GM19193 (cell line): ENCODE results near the gene PRMT7.

ENCODE experiments used
- POLR2A ChIP-seq: IDR thresholded peaks from 4 replicates; pipeline ENCODE4 v1.6.1; 2011; ENCODE audit not compliant: insufficient read depth, insufficient read length; ENCODE audit errors: extremely low read depth

Gene PRMT7

DNA sequence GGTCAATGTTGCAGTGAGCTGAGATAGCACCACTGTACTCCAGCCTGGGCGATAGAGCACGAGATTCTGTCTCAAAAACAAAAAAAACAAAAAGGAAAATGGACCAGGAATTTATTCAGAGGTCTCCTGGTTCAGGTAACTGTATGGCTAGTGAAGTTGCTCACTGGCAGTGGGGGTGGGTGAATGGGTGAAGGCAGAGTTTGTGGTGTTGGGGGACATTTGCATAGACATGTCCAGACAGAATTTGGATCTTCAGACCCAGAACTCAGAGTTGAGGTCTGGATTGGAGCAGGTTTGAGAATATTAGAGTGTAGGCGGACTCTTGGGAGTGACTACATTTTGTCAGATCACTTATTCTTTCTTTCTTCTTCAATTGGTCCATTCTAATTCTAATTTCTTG lies 82.5 kb downstream of the PRMT7 start:
- no peak for TF ChIP-seq POLR2A

DNA sequence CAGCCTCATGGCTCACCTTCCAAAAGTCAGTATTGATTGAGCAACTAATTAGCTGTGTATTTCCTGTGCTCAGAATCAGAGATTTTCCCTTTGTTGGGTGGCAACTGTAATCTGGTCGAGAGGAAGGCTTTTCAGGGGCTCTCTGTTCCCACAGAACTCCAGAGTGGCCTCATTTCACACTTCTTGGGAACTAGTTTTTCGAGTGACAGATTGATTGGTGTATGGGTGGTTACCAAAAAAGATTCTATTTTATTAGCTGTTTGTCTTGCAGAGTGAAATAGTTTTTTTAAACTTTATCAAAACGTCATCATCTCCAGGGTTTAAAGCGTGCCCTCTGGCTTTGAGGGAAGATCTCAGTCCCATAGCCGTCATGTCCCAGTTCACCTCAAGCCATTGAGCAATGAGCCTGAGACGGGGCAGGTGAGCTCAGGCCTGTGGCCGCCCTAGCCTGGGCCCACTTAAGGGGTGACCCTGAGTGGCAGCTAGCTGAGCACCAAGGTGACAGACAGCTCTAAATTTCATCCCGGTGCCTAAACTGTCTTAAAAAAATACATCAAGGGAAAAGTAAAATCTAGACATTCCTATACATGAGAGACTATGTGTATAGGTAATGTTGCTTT lies 84.5 kb downstream of the PRMT7 start:
- TF ChIP-seq POLR2A: no peak

DNA sequence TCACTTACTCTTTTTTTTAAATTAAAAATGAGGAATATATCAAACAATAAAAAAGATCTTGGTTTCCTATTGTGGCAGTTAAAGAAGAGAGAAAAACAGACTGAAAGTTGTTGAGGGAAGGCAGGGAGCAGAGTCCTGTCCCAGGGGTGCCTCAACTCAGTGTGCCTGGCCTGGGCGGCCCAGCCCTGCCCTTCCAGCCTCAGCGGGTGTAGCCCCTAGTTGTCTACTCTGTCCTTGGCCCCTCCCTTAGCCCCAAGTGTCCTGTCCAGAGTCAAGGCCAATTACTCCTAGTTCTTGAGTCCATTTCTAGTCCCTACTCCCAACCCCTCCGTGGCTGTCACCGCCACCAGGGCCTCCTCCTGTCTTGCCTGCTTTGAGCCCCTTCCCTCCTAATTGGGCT lies 85.0 kb downstream of the PRMT7 start:
- TF ChIP-seq POLR2A: no peak

DNA sequence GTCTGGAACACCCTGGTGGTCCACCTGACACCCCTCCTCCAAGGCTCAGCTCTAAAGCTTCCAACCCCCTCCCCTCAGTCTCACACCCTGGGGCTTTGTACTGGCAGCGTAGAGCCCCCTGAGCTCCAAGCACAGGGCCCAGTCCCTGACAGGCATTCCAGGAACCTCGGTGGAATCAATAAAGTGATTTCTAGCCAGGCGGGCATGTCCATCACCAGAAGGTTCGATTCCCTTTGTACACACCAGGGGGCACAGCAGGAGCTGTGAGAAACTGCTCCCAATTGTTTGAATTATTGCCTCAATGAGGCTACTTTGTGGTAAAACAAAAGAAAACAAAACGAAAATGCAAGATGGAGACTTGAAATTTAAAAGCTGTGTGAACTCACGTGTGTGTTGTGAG lies 85.7 kb downstream of the PRMT7 start:
- TF ChIP-seq POLR2A: no peak

DNA sequence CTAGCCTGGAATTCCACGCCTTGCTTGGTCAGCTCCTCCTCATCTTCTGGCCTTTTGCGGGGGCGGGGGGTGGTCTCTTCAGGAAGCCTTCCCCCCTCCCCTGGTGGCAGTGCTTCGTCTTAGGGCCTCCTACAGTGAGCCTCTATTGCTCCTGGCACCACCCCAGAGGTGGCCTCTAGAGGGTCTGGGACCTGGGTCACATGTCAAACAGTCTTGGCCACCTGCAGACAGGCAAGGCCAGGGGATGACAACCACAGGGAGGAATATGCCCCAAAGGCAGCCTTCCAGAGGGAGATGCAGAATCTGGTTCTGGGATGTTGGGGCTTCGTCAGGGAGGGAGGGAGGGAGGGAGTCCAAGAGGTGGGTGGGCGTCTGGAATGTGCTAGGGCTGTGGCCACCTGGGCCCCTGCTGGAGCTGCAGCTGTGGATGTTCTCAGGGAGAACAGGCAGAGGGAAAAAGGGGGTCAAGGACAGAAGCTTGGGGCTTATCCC lies 86.9 kb downstream of the PRMT7 start:
- no peak for TF ChIP-seq POLR2A

DNA sequence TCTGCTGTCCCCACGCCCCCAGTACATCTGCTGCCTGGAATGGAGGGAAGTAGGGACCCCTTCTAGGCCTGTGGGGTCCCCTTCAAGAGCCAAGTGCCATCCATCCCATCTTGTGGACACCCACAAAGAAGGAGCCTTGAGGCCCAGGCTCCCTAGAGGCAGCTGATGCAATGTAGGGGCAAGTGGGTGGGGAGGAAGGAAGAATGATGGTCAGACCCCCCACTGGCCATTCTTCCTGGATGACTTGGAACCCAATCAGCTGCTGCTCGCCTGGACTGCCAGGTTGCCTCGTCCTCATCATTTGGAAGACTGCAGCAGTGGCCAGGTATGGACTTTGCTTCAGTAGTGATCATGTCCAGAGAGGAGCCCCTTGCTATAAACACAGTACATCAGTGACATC lies 88.6 kb downstream of the PRMT7 start:
- no peak for TF ChIP-seq POLR2A

DNA sequence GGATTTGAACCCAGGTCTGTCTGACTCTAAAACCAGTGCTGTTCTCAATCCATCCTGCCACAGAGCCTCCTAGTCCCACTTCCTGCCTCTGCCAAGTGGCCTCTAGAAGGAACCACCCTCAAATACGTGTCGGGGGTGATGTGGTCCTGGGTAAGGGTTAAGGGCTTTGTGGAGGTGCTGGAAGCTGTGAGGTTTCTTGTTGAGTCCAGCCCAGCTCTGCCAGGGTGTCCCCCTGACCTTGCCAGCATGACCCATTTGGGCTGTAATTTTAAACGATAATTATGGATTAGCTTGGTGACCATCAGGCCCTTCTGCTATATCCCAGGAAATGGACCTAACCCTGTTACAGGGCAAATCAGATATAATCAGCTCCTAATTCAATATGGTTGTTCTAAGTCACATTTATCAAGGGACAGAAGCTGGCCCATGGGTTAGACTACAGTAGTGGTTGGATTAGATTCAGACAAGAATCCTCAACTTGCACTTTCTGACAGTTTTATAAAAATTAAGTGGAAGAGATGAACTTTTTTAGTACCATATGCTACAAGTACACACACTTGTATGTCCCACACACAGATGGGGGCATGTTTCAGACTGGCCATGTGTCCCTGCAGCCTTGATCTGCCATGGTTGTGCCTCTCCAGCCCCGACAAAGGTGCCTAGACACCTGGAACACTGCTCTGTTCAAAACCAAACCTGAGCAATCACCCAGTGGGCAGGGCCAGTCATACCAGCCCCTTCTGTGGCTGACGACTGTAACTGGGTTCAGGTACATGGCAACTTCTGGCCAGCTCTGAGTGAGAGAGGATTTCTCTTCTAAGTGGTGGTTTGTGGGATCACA lies 89.5 kb downstream of the PRMT7 start:
- TF ChIP-seq POLR2A: no peak

DNA sequence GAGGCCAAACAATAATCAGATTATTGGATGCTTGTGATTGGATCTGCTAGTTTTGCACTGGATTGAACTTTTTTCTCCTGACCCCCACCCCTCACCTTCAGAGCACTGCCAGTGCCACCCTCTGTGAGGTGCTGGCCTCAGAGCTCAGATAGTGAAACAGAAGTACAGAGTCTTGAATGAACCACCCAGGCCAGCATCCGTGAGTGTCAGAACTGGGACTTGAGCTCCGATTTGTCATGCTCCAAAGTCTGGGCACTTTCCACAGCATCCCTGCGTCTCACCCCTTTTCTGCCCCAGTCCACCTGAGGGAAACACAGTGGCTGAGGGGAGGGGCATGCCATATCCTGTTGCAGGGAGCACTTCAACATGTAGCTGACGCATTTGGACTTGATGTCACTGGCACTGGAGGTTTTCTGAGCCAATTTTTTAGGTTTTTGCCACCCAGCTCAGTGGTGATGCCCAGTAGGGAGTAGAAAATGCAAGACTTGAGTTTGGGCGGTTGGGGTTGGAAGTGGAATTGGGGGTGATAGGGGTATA lies 90.2 kb downstream of the PRMT7 start:
- no peak for TF ChIP-seq POLR2A

DNA sequence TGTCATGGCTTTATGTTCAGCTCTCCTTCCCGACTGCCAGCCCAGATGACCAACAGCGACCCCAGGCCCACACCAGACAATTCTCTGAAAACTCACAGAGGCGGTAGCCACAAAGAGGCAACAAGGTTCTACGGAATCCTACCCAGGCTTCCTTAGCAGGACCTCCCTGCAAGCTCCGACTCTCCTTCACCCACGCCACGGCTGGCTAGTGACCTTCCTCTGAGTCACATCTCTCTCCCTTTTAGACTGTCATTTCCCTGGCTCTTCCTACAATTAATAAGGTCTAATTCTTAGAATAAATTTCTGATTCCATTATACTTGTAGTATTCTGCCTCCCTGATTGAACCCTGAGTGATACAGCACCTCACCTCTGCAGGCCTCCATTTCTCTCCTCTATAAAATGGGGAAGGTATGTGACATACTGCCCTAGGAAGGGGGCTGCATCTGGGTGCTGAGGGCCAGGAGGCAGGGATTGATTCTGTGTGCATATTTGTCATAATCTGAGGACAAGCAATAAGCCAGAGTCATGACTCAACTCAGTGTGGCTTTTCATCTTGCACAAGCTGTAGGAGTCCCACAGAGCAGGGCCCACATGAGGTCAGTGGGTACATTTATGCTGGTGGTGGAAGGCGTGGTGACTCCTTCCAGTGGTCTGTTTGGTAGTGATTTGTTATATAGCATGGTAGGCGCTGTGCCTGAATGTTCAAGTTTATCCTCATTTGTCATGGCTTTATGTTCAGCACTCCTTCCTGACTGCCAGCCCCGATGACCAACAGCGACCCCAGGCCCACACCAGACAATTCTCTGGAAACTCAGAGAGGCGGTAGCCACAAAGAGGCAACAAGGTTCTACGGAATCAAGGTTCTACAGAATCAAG lies 91.3 kb downstream of the PRMT7 start:
- TF ChIP-seq POLR2A: no peak

DNA sequence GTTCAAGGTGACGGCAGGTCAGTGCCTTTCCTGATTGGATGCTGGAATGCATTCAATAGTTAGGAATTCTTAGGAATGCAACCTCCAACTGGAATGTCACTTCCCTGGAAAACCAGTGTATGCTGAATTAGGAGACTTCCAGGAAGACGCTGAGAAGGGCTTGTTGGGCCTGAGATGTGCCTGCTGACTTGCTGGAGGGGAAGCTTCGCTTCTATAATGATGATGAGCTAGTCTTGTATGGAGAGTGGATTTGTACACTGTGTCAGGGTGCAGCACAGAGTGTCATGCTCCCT lies 91.9 kb downstream of the PRMT7 start:
- TF ChIP-seq POLR2A: no peak

DNA sequence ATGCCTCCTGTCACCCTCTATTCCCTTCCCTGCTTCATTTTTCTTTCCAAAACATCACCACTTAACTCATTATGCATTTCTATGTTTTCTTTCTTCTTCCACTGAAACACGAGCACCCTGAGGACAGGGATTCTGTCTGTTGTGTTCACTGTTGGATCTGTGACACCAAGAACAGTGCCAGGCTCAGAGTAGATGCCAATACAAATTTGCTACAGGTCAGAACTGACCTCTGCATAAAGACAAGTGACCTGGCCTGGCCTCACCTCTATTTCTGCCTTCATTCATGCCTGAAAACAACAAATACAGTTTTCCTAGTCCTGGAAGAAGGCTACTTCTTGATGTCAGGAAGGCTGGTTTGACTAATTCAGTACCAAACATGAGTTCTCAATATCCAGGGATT lies 92.4 kb downstream of the PRMT7 start:
- no peak for TF ChIP-seq POLR2A

DNA sequence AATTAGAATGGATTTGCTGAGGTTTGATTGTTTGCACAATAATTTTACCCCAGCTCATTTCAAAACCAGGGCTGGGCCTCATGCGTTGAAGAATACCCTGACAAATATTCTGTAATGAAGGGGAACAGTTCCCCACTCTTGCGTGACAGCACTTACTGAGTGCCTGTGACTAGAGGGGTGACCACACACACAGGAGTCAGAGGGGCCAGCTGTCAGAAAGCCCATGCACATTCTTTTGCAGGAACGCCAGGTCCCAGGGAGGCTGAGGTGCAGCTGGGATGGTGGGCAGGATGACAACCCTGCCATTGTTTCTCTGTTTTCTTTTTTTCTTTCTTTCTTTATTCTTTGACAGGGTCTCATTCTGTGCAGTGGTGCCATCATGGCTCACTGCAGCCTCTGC lies 92.9 kb downstream of the PRMT7 start:
- no peak for TF ChIP-seq POLR2A

DNA sequence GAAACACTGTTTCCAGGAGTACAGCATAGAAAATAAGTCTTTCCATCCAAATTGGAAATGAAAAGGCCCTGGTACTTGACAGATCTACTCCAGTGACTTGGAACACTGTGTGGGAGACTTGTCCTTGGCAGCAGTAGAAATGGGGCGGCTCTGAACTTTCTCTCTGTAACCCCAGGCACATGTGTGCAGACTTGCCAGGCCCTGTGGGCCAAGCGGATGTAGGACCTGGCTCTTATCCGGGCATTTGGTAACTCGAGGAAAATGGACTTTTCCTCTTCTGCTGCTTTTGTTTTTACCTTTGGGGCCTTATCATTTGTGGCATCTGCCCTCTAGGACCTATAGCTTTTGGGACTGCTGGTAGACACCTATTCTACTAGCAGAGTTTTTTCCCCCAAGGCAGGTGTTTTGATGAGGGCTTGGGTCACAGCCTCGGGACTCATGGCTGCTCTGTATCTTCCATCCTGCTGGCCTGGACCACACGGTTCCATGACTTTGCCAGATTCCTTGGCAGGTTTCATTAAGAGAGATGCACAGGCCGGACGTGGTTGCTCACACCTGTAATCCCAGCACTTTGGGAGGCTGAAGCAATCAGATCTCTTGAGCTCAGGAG lies 94.0 kb downstream of the PRMT7 start:
- no peak for TF ChIP-seq POLR2A

DNA sequence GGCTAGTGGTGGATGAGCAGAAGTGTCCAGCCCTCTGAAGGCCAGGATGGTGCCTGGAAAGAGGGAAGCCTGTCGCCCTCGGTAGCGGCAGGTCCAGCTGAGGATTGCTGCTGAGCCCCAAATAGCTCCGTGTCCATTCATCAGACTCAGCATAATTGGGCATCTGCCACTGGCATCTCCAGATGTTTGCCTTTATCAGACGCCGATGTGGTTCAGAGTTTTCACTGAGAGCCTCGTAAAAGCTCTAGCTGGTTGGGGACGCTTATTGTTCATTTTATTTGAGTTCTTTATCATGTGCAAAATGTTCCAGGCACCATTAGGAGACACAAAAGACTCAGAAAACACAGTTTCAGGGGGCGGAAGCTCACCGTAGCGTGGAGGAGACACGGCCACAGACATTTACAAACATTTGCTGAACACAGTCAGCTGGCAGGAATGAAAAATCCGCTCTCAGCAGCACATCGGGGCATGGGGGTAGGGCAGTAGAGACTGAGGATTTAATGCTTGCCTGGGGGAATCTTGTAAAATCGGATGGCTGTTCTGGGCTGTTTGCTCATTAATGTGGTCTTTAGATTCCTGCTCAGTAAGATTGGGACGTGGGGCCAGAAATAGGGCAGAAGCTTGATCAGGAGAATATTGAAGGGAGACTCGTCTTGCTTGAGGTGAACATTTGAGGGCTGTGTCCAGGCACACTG lies 95.8 kb downstream of the PRMT7 start:
- no peak for TF ChIP-seq POLR2A
